NCI-H510A treated with DMSO at 0.1 percent for 48 hours (cell line): ENCODE data around the gene TRIM72.
A peak's percentile ranks its signal among the peaks of the same experiment; 100 is the strongest.
"Not testable (repeated sequence)": the region's sequence is repeated elsewhere in the genome, so short reads cannot be mapped to it uniquely, and the experiment has no call there.

Experiments used
- DNase-seq: peaks from one replicate; lab custom pipeline; 2025; lab: John Stamatoyannopoulos, UW

The TRIM72 gene

GRCh38 chr16:31190818-31191444 is 23.0 kb upstream of the TRIM72 start:
- no peak for DNase-seq

GRCh38 chr16:31191697-31192428 is 22.1 kb upstream of the TRIM72 start:
- no peak for DNase-seq

- DNase-seq, result no peak
Measured at GRCh38 chr16:31192856-31193642, 20.9 kb upstream of the TRIM72 start.

- DNase-seq, result no peak
Measured at GRCh38 chr16:31193874-31194273, 20.0 kb upstream of the TRIM72 start.

- DNase-seq, result no peak
Measured at GRCh38 chr16:31194898-31195297, 19.0 kb upstream of the TRIM72 start.

GRCh38 chr16:31195861-31196260 is 18.1 kb upstream of the TRIM72 start:
- DNase-seq, result not testable (repeated sequence)

GRCh38 chr16:31196324-31197088 is 17.4 kb upstream of the TRIM72 start:
- no peak for DNase-seq

- DNase-seq, result no peak
Measured at GRCh38 chr16:31198207-31198882, 15.6 kb upstream of the TRIM72 start.

GRCh38 chr16:31199430-31200041 is 14.4 kb upstream of the TRIM72 start:
- no peak for DNase-seq

- DNase-seq, result not testable (repeated sequence)
Measured at GRCh38 chr16:31200111-31200510, 13.8 kb upstream of the TRIM72 start.

- no peak for DNase-seq
Measured at GRCh38 chr16:31200821-31201568, 12.9 kb upstream of the TRIM72 start.

- DNase-seq, result no peak
Measured at GRCh38 chr16:31201582-31202413, 12.1 kb upstream of the TRIM72 start.

- no peak for DNase-seq
Measured at GRCh38 chr16:31202414-31203375, 11.2 kb upstream of the TRIM72 start, which contains the start of gene PYCARD. PYCARD (minus strand) TSS chr16:31202760; CDS start chr16:31202690, 70 bp downstream.

GRCh38 chr16:31204871-31205666 is 8.8 kb upstream of the TRIM72 start:
- DNase-seq, result no peak

- no peak for DNase-seq
Measured at GRCh38 chr16:31206776-31207175, 7.1 kb upstream of the TRIM72 start.

- no peak for DNase-seq
Measured at GRCh38 chr16:31213342-31213741, 577 bp upstream of the TRIM72 start.

GRCh38 chr16:31214708-31215286 is 878 bp downstream of the TRIM72 start:
- DNase-seq, result peak; percentile 32
